ENCODE data around the gene TTLL11. TPM values are rescaled to one million over a fixed set of nuclear protein-coding genes. Genes with fewer than 3 reads are reported as not detected.

Gene TTLL11
- polyA plus RNA-seq, 1 of the 3 experiments (the other 2 are of a cell fraction) = 6.8 TPM

GRCh38 chr9:122040561-122041242, 52.4 kb downstream of the TTLL11 start:
- no peak for DNase-seq
- Histone ChIP-seq H3K36me3 (replicated peaks in 1 of 2; ENCODE audit: control insufficient read depth in 1 of 2, insufficient read depth in 2 of 2, low read length in 1 of 2) (peaks cover 0 to 4% of the 10 kb centered on the region in 2 experiments), H3K79me2 (ENCODE audit: insufficient read depth) (no peaks in the 10 kb centered on the region), H4K20me1 (ENCODE audit: insufficient read depth) (no peaks in the 10 kb centered on the region), H3K27ac (ENCODE audit: low read depth in 2 of 2, low read length in 1 of 2) (peak overlapping the region; percentile 42 to 74), H3K4me1 (ENCODE audit: control insufficient read depth in 1 of 2, insufficient read depth in 2 of 2, low read depth in 1 of 2, low read length in 1 of 2) (peaks cover 10 to 12% of the 10 kb centered on the region in 2 experiments; a peak in 3 of 4 replicates), H2AFZ (ENCODE audit: low read depth) (no peak overlapping the region), H3K9me2 (no peaks in the 10 kb centered on the region), H3F3A (replicated peaks; ENCODE audit: insufficient read depth) (no peaks in the 10 kb centered on the region), H3K9me3 (no peaks in the 10 kb centered on the region), H3K27me3 (ENCODE audit: insufficient read depth) (no peaks in the 10 kb centered on the region), H3K4me3 (ENCODE audit: low read depth in 2 of 2, low read length in 1 of 2) (no peak overlapping the region), H3K9ac (no peak overlapping the region), H3K4me2 (no peak overlapping the region)
- CTCF ChIA-PET = interaction anchor here (1.3 to 1.5 kb wide), 2 partner anchors 12 to 30 kb away, joined by 3 read pairs; no protein-coding TSS in a partner anchor
- TF ChIP-seq, protein P1, sequence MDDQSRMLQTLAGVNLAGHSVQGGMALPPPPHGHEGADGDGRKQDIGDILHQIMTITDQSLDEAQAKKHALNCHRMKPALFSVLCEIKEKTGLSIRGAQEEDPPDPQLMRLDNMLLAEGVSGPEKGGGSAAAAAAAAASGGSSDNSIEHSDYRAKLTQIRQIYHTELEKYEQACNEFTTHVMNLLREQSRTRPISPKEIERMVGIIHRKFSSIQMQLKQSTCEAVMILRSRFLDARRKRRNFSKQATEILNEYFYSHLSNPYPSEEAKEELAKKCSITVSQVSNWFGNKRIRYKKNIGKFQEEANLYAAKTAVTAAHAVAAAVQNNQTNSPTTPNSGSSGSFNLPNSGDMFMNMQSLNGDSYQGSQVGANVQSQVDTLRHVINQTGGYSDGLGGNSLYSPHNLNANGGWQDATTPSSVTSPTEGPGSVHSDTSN (IDR thresholded peaks at IDR 0.05) = no peak
- POLR2A ChIA-PET = no interaction called here
- 36% methylated on average over 1 of the region's 1 CpG for WGBS (ENCODE audit: low lambda C conversion rate)

GRCh38 chr9:122039234-122039633, 53.9 kb downstream of the TTLL11 start:
- WGBS (ENCODE audit: low lambda C conversion rate) = 95% methylated on average over 6 of the region's 6 CpGs
- DNase-seq = no peak

More at GRCh38 chr9:122039234-122039633, 53.9 kb downstream of the TTLL11 start:
- Histone ChIP-seq H3K4me2 (no peak overlapping the region), H3K27me3 (ENCODE audit: insufficient read depth) (no peaks in the 10 kb centered on the region), H3K9me2 (no peaks in the 10 kb centered on the region), H3F3A (replicated peaks; ENCODE audit: insufficient read depth) (no peaks in the 10 kb centered on the region), H2AFZ (ENCODE audit: low read depth) (no peak overlapping the region), H3K9me3 (no peaks in the 10 kb centered on the region), H3K36me3 (replicated peaks in 1 of 2; ENCODE audit: control insufficient read depth in 1 of 2, insufficient read depth in 2 of 2, low read length in 1 of 2) (peaks cover 0 to 4% of the 10 kb centered on the region in 2 experiments), H3K4me1 (ENCODE audit: control insufficient read depth in 1 of 2, insufficient read depth in 2 of 2, low read depth in 1 of 2, low read length in 1 of 2) (peaks cover 10 to 12% of the 10 kb centered on the region in 2 experiments; a peak in 3 of 4 replicates), H3K79me2 (ENCODE audit: insufficient read depth) (no peaks in the 10 kb centered on the region), H4K20me1 (ENCODE audit: insufficient read depth) (no peaks in the 10 kb centered on the region), H3K9ac (no peak overlapping the region), H3K4me3 (ENCODE audit: low read depth in 2 of 2, low read length in 1 of 2) (no peak overlapping the region), H3K27ac (ENCODE audit: low read depth in 2 of 2, low read length in 1 of 2) (peak overlapping the region in 1 of 2 experiments; percentile 42; a peak in 1 of 4 replicates)
- ChIA-PET CTCF (interaction anchor here (0.8 to 1.1 kb wide), 2 partner anchors 44 to 56 kb away, joined by 3 to 4 read pairs; no protein-coding TSS in a partner anchor), POLR2A (no interaction called here)
- TF ChIP-seq RCOR1 (IDR thresholded peaks at IDR 0.05; ENCODE audit: low read length) = no peak
- no peak for TF ChIP-seq TCF12 (IDR thresholded peaks at IDR 0.05)
- TF ChIP-seq, protein P2, sequence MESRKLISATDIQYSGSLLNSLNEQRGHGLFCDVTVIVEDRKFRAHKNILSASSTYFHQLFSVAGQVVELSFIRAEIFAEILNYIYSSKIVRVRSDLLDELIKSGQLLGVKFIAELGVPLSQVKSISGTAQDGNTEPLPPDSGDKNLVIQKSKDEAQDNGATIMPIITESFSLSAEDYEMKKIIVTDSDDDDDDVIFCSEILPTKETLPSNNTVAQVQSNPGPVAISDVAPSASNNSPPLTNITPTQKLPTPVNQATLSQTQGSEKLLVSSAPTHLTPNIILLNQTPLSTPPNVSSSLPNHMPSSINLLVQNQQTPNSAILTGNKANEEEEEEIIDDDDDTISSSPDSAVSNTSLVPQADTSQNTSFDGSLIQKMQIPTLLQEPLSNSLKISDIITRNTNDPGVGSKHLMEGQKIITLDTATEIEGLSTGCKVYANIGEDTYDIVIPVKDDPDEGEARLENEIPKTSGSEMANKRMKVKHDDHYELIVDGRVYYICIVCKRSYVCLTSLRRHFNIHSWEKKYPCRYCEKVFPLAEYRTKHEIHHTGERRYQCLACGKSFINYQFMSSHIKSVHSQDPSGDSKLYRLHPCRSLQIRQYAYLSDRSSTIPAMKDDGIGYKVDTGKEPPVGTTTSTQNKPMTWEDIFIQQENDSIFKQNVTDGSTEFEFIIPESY (IDR thresholded peaks at IDR 0.05; ENCODE audit: borderline replicate concordance, low read depth) = no peak
- no peak for TF ChIP-seq TEAD4 (IDR thresholded peaks at IDR 0.05; ENCODE audit: borderline replicate concordance, insufficient read depth)
- no peak for TF ChIP-seq EP300 (IDR thresholded peaks at IDR 0.05; ENCODE audit: borderline replicate concordance in 1 of 2, low read depth in 1 of 2, low read length in 1 of 2)
- TF ChIP-seq, protein P3, sequence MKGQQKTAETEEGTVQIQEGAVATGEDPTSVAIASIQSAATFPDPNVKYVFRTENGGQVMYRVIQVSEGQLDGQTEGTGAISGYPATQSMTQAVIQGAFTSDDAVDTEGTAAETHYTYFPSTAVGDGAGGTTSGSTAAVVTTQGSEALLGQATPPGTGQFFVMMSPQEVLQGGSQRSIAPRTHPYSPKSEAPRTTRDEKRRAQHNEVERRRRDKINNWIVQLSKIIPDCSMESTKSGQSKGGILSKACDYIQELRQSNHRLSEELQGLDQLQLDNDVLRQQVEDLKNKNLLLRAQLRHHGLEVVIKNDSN (IDR thresholded peaks at IDR 0.05; ENCODE audit: borderline replicate concordance, low read depth) = no peak

Measured in SK-N-SH (cell line).